Dermis blood vessel endothelial cell (primary cell): ENCODE measurements around the gene TEX10. TPM values are rescaled to one million over a fixed set of nuclear protein-coding genes. Genes with fewer than 3 reads are reported as not detected.
"Not testable (repeated sequence)": the region's sequence is repeated elsewhere in the genome, so short reads cannot be mapped to it uniquely, and the experiment has no call there.

Experiments
- DNase-seq: peaks from one replicate; pipeline ENCODE4 v3.0.0; 2010
- total RNA-seq: library from RNA; depleted of rRNA; stranded (reverse); fragments of >200 nt; gene quantifications from 2 replicates; pipeline ENCODE4 v1.2.3, GENCODE V29; 2014

TEX10 gene
- total RNA-seq, 1 donor from 2014 or later, result 28.1 TPM

- no peak for DNase-seq
Measured at GRCh38 chr9:100346836-100347235, 5.9 kb downstream of the TEX10 start.

- DNase-seq, result no peak
Measured at GRCh38 chr9:100341889-100342288, 10.9 kb downstream of the TEX10 start.

GRCh38 chr9:100340224-100340623 is 12.5 kb downstream of the TEX10 start:
- no peak for DNase-seq

- not testable (repeated sequence) for DNase-seq
Measured at GRCh38 chr9:100338736-100339135, 14.0 kb downstream of the TEX10 start.

- peak; percentile 66 for DNase-seq
Measured at GRCh38 chr9:100324594-100325200, 28.0 kb downstream of the TEX10 start.

GRCh38 chr9:100322954-100323536 is 29.7 kb downstream of the TEX10 start:
- peak; percentile 64 for DNase-seq

- DNase-seq, result no peak
Measured at GRCh38 chr9:100317706-100318105, 35.0 kb downstream of the TEX10 start.

- DNase-seq, result no peak
Measured at GRCh38 chr9:100315561-100315960, 37.2 kb downstream of the TEX10 start.

- no peak for DNase-seq
Measured at GRCh38 chr9:100309992-100310391, 42.8 kb downstream of the TEX10 start.

- no peak for DNase-seq
Measured at GRCh38 chr9:100308965-100309564, 43.7 kb downstream of the TEX10 start.

GRCh38 chr9:100307080-100307479 is 45.7 kb downstream of the TEX10 start:
- DNase-seq, result no peak

- DNase-seq, result no peak
Measured at GRCh38 chr9:100306283-100306682, 46.5 kb downstream of the TEX10 start.

- no peak for DNase-seq
Measured at GRCh38 chr9:100303747-100304146, 49.0 kb downstream of the TEX10 start.

- no peak for DNase-seq
Measured at GRCh38 chr9:100298378-100298777, 54.4 kb downstream of the TEX10 start.

- DNase-seq, result no peak
Measured at GRCh38 chr9:100296407-100296806, 56.3 kb downstream of the TEX10 start.

GRCh38 chr9:100295240-100295639 is 57.5 kb downstream of the TEX10 start:
- DNase-seq, result no peak

GRCh38 chr9:100294806-100295205 is 57.9 kb downstream of the TEX10 start:
- DNase-seq, result peak; percentile 15

- DNase-seq, result no peak
Measured at GRCh38 chr9:100294341-100294740, 58.4 kb downstream of the TEX10 start.

- DNase-seq, result no peak
Measured at GRCh38 chr9:100292414-100292813, 60.3 kb downstream of the TEX10 start.

- DNase-seq, result no peak
Measured at GRCh38 chr9:100290714-100291113, 62.0 kb downstream of the TEX10 start.

GRCh38 chr9:100287186-100287585 is 65.6 kb downstream of the TEX10 start:
- DNase-seq, result no peak

GRCh38 chr9:100286257-100286656 is 66.5 kb downstream of the TEX10 start:
- no peak for DNase-seq

GRCh38 chr9:100285601-100286000 is 67.1 kb downstream of the TEX10 start:
- DNase-seq, result no peak

- no peak for DNase-seq
Measured at GRCh38 chr9:100285080-100285479, 67.7 kb downstream of the TEX10 start.
